Measurements from ENCODE around the gene ZRANB1.

DNA sequence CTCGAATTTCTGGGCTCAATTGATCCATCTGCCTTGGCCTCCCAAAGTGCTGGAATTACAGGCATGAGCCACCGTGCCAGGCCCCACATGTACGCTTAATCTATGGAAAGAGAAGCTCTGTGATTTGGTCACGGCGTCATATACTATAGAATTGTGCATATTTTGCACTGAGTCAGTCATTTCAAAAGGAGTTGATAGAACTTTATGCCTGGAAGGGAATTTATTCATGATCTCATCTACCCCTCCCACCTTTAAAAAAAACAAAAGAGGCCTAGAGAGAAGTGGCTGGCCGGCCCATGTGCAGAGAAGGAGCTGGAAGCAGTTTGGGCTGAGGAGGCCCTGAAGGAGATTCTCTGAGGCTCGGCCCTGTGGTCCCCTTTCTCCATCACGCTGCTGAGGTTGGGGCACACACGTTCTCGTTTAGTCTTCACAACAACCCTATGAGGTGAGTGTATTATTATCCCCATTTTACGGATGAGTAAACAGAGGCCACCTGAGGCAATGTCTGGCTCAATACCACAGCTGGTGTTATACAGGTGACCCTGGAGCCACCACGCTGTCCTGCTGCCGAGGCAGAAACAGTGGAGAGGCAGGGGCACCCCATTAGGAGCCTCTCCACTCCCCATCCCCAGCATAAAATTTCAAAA is 47.2 kb upstream of the ZRANB1 start:
- TF ChIP-seq ZNF384 (IDR thresholded peaks at IDR 0.05) (no peak), TARDBP (IDR thresholded peaks at IDR 0.05) (no peak), NFRKB (IDR thresholded peaks at IDR 0.05) (no peak), BHLHE40 (IDR thresholded peaks at IDR 0.05; ENCODE audit: borderline replicate concordance) (no peak), SP1 (IDR thresholded peaks at IDR 0.05) (no peak), FOXM1 (IDR thresholded peaks at IDR 0.05; ENCODE audit: borderline replicate concordance) (no peak), ARNT (IDR thresholded peaks at IDR 0.05) (no peak), FOXA1 (IDR thresholded peaks at IDR 0.05) (no peak), SUZ12 (IDR thresholded peaks at IDR 0.05) (no peak), CTBP1 (IDR thresholded peaks at IDR 0.05; ENCODE audit: borderline replicate concordance) (no peak), ELF4 (IDR thresholded peaks at IDR 0.05) (no peak), HDGF (IDR thresholded peaks at IDR 0.05; ENCODE audit: borderline replicate concordance) (no peak), FOXK2 (IDR thresholded peaks at IDR 0.05) (no peak), LEF1 (IDR thresholded peaks at IDR 0.05; ENCODE audit: borderline replicate concordance) (no peak)
